Measurements from ENCODE around the gene IGF2R. TPM values are rescaled to one million over a fixed set of nuclear protein-coding genes. Genes with fewer than 3 reads are reported as not detected.

Gene IGF2R
- total and polyA plus RNA-seq, 5 donors from 2014 or later: 8.8 to 71.2 (median 10.0) TPM

DNA sequence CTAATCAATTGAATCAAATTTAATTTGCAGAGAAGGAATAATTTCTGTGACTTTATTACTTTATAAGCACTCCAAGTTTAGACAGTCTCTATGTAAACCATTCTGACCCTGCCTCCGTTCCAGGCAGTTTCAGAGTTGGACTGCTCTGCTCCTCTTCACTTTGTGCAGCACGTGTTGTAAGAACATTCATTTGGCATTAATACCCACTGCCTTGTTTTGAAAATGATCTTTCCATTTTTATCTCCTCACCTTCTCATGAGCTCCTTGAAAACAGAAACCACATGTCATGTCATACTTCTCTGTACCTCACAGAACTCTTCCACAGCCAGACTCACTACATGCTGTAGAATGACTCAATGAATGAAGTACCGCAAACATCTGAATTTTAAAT lies 178.3 kb downstream of the IGF2R start:
- peaks cover 1 to 10% (median 3%) of the 10 kb centered on the region in 7 donors for H3K9me3 Mint-ChIP-seq
- Histone ChIP-seq H3K36me3 (ENCODE audit: control insufficient read depth, insufficient read depth, low read length) (no peaks in the 10 kb centered on the region), H3K27me3 (ENCODE audit: control insufficient read depth, insufficient read depth, low read length) (peaks cover 3% of the 10 kb centered on the region), H3K9me3 (ENCODE audit: control insufficient read depth in 2 of 2, low read length in 2 of 2) (no peaks in the 10 kb centered on the region), H3K4me1 (ENCODE audit: control insufficient read depth, insufficient read depth, low read length, poor library complexity, severe bottlenecking) (no peaks in the 10 kb centered on the region), H3K27ac (ENCODE audit: insufficient read depth, low read length, poor library complexity, severe bottlenecking) (no peak overlapping the region), H3K4me3 (ENCODE audit: low read depth, low read length) (no peak overlapping the region)
- no peak overlapping the region for H3K4me3 Mint-ChIP-seq
- ATAC-seq (ENCODE audit: low read depth in 2 of 2): no peak
- no peak overlapping the region for H3K27ac Mint-ChIP-seq
- peaks cover 12% of the 10 kb centered on the region for H3K36me3 Mint-ChIP-seq
- H3K4me1 Mint-ChIP-seq: no peaks in the 10 kb centered on the region
- DNase-seq: no peak
- peaks cover 10% of the 10 kb centered on the region for H3K27me3 Mint-ChIP-seq

DNA sequence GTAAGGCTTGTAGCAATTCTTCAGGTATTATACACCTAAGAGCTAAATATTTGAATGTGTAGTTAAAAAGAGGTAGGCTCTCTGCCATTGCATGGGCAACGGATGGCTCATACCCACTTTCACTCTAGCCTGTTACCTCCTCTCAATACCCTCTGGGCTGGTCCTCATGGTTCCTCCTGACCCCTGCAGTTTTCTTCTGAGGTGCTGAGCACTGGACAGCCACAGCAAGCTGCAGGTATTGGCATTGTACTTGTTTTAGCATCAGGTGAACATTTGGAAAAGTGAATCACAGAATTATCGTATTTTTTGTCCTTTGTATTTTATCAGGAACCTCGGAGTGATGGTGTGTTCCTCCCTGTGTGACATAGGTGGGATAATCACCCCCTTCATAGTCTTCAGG lies 185.6 kb downstream of the IGF2R start:
- Histone ChIP-seq H3K9me3 (ENCODE audit: control insufficient read depth in 2 of 2, low read length in 2 of 2) (peaks cover 0 to 5% of the 10 kb centered on the region in 2 experiments), H3K27ac (ENCODE audit: insufficient read depth, low read length, poor library complexity, severe bottlenecking) (no peak overlapping the region), H3K36me3 (ENCODE audit: control insufficient read depth, insufficient read depth, low read length) (no peaks in the 10 kb centered on the region), H3K4me1 (ENCODE audit: control insufficient read depth, insufficient read depth, low read length, poor library complexity, severe bottlenecking) (no peaks in the 10 kb centered on the region), H3K27me3 (ENCODE audit: control insufficient read depth, insufficient read depth, low read length) (peaks cover 3% of the 10 kb centered on the region), H3K4me3 (ENCODE audit: low read depth, low read length) (no peak overlapping the region)
- Mint-ChIP-seq H3K4me3 (no peak overlapping the region), H3K9me3 (peaks cover 2 to 16% (median 5%) of the 10 kb centered on the region in 7 donors), H3K4me1 (no peaks in the 10 kb centered on the region), H3K27ac (no peak overlapping the region), H3K36me3 (peaks cover 4% of the 10 kb centered on the region), H3K27me3 (peaks cover 7% of the 10 kb centered on the region)
- ATAC-seq (ENCODE audit: low read depth in 2 of 2) (no peak), DNase-seq (no peak)

DNA sequence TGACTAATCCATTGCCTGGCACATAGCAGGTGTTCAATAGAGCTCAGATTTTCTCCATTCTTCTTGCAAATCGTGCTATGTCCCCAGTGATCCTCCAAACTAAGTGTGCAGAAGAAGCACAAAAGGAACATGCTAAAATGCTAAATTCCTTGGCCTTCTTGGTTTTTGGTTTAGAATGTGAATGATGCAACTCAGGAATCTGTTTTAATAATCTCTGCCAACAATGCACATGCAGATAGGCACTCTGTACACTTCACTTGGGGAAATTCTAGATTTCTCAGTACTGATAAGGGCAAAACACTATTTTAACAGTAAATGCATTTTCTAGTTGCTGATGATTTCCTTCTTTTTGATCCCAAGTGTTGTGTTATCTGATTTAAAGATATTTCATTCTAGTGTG lies 188.0 kb downstream of the IGF2R start:
- no peaks in the 10 kb centered on the region for H3K4me1 ChIP-seq (ENCODE audit: control insufficient read depth, insufficient read depth, low read length, poor library complexity, severe bottlenecking)
- no peak overlapping the region for H3K27ac ChIP-seq (ENCODE audit: insufficient read depth, low read length, poor library complexity, severe bottlenecking)
- ATAC-seq (ENCODE audit: low read depth in 2 of 2) (no peak), DNase-seq (no peak)
- H3K27me3 ChIP-seq (ENCODE audit: control insufficient read depth, insufficient read depth, low read length): no peaks in the 10 kb centered on the region
- Mint-ChIP-seq H3K27ac (no peak overlapping the region), H3K4me3 (no peak overlapping the region), H3K27me3 (peaks cover 7% of the 10 kb centered on the region), H3K9me3 (peaks cover 2 to 15% (median 4%) of the 10 kb centered on the region in 7 donors), H3K36me3 (no peaks in the 10 kb centered on the region), H3K4me1 (no peaks in the 10 kb centered on the region)
- H3K36me3 ChIP-seq (ENCODE audit: control insufficient read depth, insufficient read depth, low read length): no peaks in the 10 kb centered on the region
- H3K9me3 ChIP-seq (ENCODE audit: control insufficient read depth in 2 of 2, low read length in 2 of 2): peaks cover 0 to 5% of the 10 kb centered on the region in 2 experiments
- H3K4me3 ChIP-seq (ENCODE audit: low read depth, low read length): no peak overlapping the region

GRCh38 chr6:160160450-160160849 lies 191.6 kb downstream of the IGF2R start:
- Mint-ChIP-seq H3K9me3 (peaks cover 0 to 5% (median 0%) of the 10 kb centered on the region in 7 donors), H3K27ac (no peak overlapping the region), H3K4me3 (no peak overlapping the region), H3K4me1 (no peaks in the 10 kb centered on the region), H3K27me3 (no peaks in the 10 kb centered on the region), H3K36me3 (no peaks in the 10 kb centered on the region)
- Histone ChIP-seq H3K27ac (ENCODE audit: insufficient read depth, low read length, poor library complexity, severe bottlenecking) (no peak overlapping the region), H3K9me3 (ENCODE audit: control insufficient read depth in 2 of 2, low read length in 2 of 2) (no peaks in the 10 kb centered on the region), H3K4me3 (ENCODE audit: low read depth, low read length) (no peak overlapping the region), H3K4me1 (ENCODE audit: control insufficient read depth, insufficient read depth, low read length, poor library complexity, severe bottlenecking) (no peaks in the 10 kb centered on the region), H3K36me3 (ENCODE audit: control insufficient read depth, insufficient read depth, low read length) (no peaks in the 10 kb centered on the region), H3K27me3 (ENCODE audit: control insufficient read depth, insufficient read depth, low read length) (no peaks in the 10 kb centered on the region)
- ATAC-seq (ENCODE audit: low read depth in 2 of 2): no peak
- DNase-seq: no peak

Other genes with a start within 250 kb of the IGF2R start
- 177 TPM for gene WTAP, start 241.6 kb upstream of the IGF2R start, total RNA-seq
- 100 to 1,000 TPM; 145 to 155 (median 150) TPM for gene WTAP, start 241.6 kb upstream of the IGF2R start, polyA plus RNA-seq
- 29.6 TPM for gene ACAT2, start 207.0 kb upstream of the IGF2R start, total RNA-seq
- 10 to 100 TPM; 40.8 to 66.0 (median 50.2) TPM for gene ACAT2, start 207.0 kb upstream of the IGF2R start, polyA plus RNA-seq
- 205 TPM for gene TCP1, start 179.5 kb upstream of the IGF2R start, total RNA-seq
- 100 to 1,000 TPM in 2 of 4 donors, 10 to 100 TPM in 2; 83.6 to 121 (median 99.9) TPM for gene TCP1, start 179.5 kb upstream of the IGF2R start, polyA plus RNA-seq
- gene MRPL18, start 178.6 kb upstream of the IGF2R start, total RNA-seq: 21.7 TPM
- 100 to 1,000 TPM in 2 of 4 donors, 10 to 100 TPM in 2; 86.9 to 122 (median 103) TPM for gene MRPL18, start 178.6 kb upstream of the IGF2R start, polyA plus RNA-seq
- not detected for gene PNLDC1, start 168.8 kb upstream of the IGF2R start, total RNA-seq
- under 1 TPM in 1 of 4 donors, not detected in 3; 0.21 TPM for gene PNLDC1, start 168.8 kb upstream of the IGF2R start, polyA plus RNA-seq
- gene MAS1, start 78.1 kb upstream of the IGF2R start, total RNA-seq: not detected
- not detected for gene MAS1, start 78.1 kb upstream of the IGF2R start, polyA plus RNA-seq
- 2.5 TPM for gene SLC22A1, start 152.7 kb downstream of the IGF2R start, total RNA-seq
- gene SLC22A1, start 152.7 kb downstream of the IGF2R start, polyA plus RNA-seq: not detected